HG02852 (cell line): ENCODE measurements around the gene OR51V1.
"Not testable (repeated sequence)": the region's sequence is repeated elsewhere in the genome, so short reads cannot be mapped to it uniquely, and the experiment has no call there.

ENCODE experiments used
- ATAC-seq: cut with Tn5 transposase; IDR thresholded peaks from one replicate; pipeline ENCODE4 v1.9.1; 2021; ENCODE audit warnings: mild to moderate bottlenecking, moderate library complexity; ENCODE audit not compliant: unreplicated experiment

OR51V1 gene

GRCh38 chr11:5174934-5175333 lies 25.5 kb downstream of the OR51V1 start:
- ATAC-seq = no peak

GRCh38 chr11:5171856-5172255 lies 28.6 kb downstream of the OR51V1 start:
- ATAC-seq = no peak

- not testable (repeated sequence) for ATAC-seq
Observed at GRCh38 chr11:5165898-5166297, 34.6 kb downstream of the OR51V1 start.

- ATAC-seq = not testable (repeated sequence)
Observed at GRCh38 chr11:5164807-5165206, 35.7 kb downstream of the OR51V1 start.

- ATAC-seq = not testable (repeated sequence)
Observed at GRCh38 chr11:5161045-5161444, 39.4 kb downstream of the OR51V1 start.

- not testable (repeated sequence) for ATAC-seq
Observed at GRCh38 chr11:5160217-5160616, 40.3 kb downstream of the OR51V1 start.

GRCh38 chr11:5159806-5160205 lies 40.7 kb downstream of the OR51V1 start:
- no peak for ATAC-seq

GRCh38 chr11:5154657-5155056 lies 45.8 kb downstream of the OR51V1 start, which contains the start of gene OR52A1:
TSS of gene OR52A1 (minus strand) at chr11:5154757. CDS start at chr11:5152369, 2,388 bp downstream.
- ATAC-seq = no peak

GRCh38 chr11:5153574-5154431 lies 46.7 kb downstream of the OR51V1 start:
- ATAC-seq = no peak

GRCh38 chr11:5151713-5152153 lies 48.7 kb downstream of the OR51V1 start:
- no peak for ATAC-seq
